ENCODE results near the gene MAST4.

Gene MAST4

DNA sequence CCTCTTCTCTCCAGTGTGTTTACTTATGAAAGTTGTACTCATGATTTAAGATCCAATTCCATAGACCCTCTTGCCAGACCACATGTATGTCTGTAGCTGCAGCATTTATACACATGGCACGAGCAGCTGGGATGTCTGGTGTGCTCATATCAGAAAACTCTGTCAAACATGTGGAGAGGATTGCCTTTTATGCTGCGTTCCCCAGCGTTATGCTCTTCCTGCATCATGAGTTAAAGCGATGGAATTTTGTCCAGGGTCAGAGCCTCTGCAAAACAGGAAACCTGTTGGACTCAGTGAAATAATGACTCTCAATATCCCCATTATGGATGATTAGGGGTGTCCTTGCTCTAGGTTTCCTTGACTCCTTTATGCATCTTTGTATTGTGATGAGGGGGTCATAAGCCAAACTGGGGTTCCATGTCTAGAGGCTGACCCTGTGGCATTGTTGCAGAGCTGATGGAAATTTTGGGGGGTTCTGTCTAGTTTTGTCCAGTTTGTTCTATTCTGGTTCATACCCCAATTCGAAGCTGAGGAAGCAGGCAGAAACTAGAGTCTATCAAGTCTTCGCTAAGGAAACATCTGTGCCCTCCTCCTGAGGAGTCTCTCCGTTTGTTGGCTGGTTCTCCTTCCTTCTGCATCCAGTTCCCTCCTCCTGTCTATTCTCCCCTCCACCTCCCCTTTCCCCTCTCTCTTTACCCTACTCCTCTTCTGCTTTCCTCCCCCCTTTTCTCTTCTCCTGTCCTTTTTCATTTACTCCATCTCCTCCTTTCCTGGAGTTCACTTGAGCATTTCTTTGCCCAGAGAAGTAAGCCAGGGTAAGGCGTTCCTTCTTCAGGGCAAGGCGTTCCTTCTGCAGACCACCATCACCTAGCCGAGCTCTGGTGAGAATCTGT is 252.8 kb downstream of the MAST4 start:
- no peak for DNase-seq (ENCODE audit: low spot score)

DNA sequence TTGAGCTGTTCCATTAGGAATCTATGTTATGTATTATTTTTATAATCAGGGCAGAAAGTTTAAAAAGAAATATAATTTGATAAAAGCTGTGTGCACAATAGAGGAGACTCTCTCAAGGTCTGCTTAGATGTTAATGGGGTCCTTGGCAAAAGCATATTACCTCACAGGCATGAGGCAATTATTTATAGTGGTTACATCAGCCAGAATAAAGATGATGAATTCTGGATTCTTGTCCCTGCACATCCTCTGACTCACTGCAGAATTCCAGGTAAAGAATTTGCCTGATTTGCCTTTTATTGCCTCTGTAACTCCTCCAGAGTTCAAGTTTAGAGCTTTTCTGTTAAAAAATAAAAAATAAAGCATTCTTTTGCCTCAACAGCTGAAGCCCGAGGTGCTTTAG is 253.6 kb downstream of the MAST4 start:
- no peak for DNase-seq (ENCODE audit: low spot score)

- no peak for DNase-seq (ENCODE audit: low spot score)
Observed at GRCh38 chr5:66850354-66851075, 254.3 kb downstream of the MAST4 start.

DNA sequence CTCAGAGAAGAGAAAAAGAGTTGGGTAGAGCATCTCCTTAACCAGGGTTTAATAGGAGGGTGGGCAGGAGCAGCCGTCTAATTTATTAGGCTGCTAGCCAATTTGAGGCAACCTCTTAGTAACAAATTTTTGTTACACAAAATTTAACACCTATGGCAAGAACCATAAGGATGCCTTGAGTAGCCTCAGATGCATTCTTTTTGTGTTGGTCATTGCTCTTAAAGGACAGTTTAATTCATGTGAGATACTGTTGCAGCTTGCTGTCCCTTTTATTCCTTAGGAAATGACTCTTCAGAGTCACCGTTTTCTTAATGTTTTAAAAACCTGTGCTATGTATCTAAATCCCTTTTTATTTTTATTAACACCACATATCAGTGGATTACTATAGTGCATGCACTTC is 255.1 kb downstream of the MAST4 start:
- DNase-seq (ENCODE audit: low spot score): no peak

GRCh38 chr5:66854416-66854815 is 258.2 kb downstream of the MAST4 start:
- DNase-seq (ENCODE audit: low spot score): no peak

GRCh38 chr5:66856041-66856805 is 260.0 kb downstream of the MAST4 start:
- DNase-seq (ENCODE audit: low spot score): no peak

- no peak for DNase-seq (ENCODE audit: low spot score)
Observed at GRCh38 chr5:66859526-66859925, 263.3 kb downstream of the MAST4 start.

DNA sequence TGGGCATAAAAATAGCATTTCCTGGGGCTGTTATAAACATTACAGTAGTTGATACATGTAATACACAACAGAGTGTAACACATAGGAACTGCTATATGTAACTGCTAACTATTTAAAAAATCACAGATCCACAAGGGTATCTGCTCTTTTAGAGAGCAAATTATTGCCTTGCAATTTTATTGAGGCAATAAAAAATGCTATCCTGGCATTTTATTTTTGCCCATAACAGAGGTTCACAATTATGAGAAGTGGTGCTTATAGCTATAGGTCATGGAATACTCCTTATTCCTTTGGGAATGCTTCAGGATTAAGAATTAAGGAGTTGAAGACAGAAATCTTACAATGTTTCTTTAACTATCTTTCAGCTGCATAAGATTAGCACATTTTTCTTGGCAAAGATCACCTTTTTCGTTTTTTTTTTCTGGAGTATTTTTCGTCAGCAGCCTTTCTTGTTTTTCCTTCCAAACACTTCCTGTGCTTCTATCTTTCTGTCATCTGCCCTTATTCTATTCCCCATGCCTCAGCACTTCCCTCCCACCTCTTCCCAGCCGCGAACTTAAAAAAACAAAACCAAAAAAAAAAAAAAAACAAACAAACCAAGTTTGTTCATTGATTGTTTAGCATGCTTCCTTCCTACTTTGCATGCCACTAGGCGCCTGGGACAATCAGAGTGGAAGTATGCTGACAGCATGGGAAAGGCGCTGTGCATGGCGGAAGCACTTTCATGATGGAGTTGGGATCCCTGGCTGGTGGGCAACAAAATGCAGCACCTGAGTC is 264.2 kb downstream of the MAST4 start:
- DNase-seq (ENCODE audit: low spot score): no peak

DNA sequence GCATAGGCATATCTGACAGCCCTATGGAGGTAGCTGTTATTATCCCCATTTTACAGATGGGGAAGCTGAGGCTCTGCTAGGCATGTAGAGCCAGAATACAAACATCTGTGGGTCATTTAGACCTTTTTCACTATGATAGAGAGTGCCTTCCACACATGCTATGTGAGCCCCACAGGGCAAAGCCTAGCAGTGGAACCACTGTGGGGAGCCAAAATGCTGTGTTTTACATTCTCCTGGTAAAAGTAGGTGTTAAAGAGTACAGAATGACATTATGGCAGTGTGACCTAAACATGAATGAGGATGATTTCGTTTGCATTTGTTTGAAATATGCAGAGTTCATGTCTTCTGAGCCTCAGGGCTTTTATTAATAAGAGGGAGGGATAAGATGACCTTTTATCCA is 265.2 kb downstream of the MAST4 start:
- DNase-seq (ENCODE audit: low spot score): no peak

DNA sequence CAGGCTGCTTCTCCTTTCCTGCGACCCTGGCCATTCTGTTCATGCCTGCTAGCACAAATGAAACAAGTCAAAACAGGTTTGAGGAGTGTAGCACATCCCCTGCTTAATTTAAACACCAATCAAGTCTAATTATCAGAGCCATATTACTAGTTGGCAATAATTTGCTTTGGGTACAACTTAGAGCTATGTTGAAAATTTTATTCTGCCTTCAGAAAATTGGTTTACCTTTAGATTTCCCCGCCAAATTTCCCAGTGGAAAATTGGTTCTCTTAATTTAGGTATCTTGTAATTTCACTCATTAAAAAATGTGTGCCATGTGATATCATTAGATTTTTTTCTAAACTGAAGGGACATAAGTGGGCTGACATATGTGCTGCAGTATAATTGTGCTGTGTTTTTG is 265.8 kb downstream of the MAST4 start:
- no peak for DNase-seq (ENCODE audit: low spot score)

GRCh38 chr5:66863243-66864170 is 267.3 kb downstream of the MAST4 start:
- DNase-seq (ENCODE audit: low spot score): no peak

GRCh38 chr5:66864240-66864884 is 268.2 kb downstream of the MAST4 start:
- DNase-seq (ENCODE audit: low spot score): no peak

DNA sequence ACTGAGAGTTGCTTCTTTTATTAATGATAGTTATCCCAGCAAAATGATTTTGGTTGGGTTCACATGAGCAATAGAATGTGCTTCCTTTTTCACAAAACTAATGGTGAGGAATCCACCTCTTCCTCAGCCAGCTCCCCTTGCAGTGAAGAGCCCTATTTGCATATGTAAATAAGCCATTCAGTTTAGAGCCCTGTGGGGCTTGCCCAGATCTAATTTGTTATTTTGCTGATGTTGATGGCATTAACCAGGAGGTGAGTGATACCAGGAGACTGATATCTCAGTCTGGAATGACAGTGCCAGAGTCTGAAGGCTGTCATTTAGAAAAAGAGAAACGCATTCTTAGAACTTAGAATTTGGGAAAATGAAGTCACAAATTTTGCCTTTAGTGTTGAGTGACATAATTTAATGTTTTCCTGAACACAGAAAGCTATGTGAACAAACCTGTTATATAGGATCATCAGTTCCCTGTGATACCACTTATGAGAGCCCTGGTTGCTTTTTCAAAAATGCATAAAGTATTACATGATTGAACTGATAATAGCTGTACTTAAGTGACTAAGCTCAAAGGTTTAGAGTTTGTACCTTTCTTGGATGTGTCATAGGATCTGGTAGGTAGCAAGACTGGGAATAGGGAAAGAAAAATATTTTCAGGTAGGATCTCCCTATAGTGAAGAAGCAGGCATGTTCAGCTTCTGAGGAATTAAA is 271.6 kb downstream of the MAST4 start:
- no peak for DNase-seq (ENCODE audit: low spot score)

GRCh38 chr5:66869347-66869746 is 273.2 kb downstream of the MAST4 start:
- DNase-seq (ENCODE audit: low spot score): no peak

DNA sequence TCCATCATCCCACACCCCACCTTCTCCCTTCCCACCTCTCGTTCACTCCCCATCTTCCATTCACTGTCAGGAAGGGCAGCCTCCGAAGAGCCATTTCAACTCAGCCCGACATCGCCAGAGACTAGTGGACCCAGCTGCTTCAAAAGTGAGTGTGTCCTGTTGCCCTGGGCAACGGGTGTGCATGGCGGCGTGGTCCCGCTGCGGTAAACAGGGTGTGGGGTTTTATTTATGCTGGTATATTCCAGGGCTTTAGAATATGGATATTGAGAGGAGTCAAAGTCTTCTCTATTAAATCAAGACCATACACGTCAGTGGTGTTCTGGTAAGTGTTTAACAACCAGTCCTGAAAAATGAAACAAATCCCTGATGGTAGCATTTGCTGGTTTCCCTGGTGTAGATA is 274.5 kb downstream of the MAST4 start:
- no peak for DNase-seq (ENCODE audit: low spot score)

- DNase-seq (ENCODE audit: low spot score): no peak
Observed at GRCh38 chr5:66871651-66872050, 275.5 kb downstream of the MAST4 start.

- DNase-seq (ENCODE audit: low spot score): no peak
Observed at GRCh38 chr5:66872736-66873331, 276.6 kb downstream of the MAST4 start.

- DNase-seq (ENCODE audit: low spot score): no peak
Observed at GRCh38 chr5:66874004-66874403, 277.8 kb downstream of the MAST4 start.

- DNase-seq (ENCODE audit: low spot score): no peak
Observed at GRCh38 chr5:66875315-66875714, 279.1 kb downstream of the MAST4 start.

Measured in AG08395 (cell line).